GM19099 (cell line): Measurements from ENCODE around the gene MLX.

Experiments
- POLR2A ChIP-seq: IDR thresholded peaks from 3 replicates; pipeline ENCODE4 v1.6.1; 2011; ENCODE audit warnings: low read depth; ENCODE audit not compliant: insufficient read length; ENCODE audit errors: extremely low read depth

MLX gene

DNA sequence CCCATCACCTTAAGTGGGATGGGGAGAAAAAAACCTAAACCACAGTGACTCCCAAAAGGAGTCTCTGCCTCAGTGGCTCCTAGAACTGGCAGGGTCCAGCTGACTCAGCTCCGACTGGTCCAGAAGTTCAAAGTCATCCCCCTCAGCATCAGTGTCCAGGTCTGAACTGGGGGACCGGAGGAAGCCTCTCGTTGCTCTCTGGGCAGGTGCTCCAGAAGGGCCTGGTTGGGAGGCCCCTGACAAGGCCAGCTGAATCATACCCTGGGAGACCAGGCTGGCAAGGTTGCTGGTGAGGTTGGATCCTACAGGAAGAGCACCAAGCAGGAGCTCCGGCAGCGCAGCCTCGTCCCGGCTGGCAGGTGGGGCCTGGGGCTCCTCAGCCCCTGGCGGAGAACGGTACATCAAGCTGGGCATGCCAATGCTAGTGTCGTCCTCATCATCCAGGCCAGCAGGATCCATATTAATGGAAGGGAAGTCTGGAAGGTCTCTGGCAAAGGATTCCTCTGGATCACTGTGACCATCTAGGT lies 14.9 kb downstream of the MLX start:
- TF ChIP-seq POLR2A = no peak

DNA sequence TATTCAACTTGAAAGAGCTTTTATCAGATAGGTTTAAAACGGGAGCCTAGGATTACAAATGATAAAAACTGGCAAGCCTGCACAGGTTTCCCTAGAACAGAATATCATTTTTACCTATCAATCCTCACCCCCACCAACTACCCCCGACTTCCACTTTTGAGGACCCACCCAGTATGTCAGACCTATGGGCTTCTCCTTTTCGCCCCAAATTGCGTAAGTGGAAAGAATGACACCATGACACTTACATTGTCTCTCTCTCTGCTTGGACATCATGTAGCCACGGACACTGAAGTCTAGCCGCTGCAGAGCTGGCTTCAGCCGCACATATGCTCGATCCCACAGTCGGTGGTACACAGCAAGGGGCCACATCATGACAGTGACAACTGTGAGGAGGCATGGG lies 18.0 kb downstream of the MLX start:
- TF ChIP-seq POLR2A = no peak

DNA sequence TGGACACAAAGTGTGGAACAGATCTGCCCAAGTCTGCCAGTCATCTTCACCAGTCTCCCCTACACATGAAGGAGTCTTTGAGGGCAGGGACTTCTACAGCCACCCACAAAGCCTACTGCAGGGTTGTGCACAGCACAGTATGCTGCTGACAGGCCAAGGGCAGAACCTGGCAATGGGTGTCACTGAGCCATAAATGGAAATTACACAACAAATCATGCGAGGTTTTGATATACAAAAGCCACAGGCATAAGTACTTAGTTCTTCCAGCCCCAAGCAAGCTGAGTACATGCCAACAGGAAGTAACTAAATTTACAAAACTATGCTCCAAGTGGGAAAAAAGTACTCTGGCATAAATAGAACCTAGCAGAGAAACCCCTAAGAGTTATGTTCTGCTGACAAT lies 18.5 kb downstream of the MLX start:
- TF ChIP-seq POLR2A = no peak

DNA sequence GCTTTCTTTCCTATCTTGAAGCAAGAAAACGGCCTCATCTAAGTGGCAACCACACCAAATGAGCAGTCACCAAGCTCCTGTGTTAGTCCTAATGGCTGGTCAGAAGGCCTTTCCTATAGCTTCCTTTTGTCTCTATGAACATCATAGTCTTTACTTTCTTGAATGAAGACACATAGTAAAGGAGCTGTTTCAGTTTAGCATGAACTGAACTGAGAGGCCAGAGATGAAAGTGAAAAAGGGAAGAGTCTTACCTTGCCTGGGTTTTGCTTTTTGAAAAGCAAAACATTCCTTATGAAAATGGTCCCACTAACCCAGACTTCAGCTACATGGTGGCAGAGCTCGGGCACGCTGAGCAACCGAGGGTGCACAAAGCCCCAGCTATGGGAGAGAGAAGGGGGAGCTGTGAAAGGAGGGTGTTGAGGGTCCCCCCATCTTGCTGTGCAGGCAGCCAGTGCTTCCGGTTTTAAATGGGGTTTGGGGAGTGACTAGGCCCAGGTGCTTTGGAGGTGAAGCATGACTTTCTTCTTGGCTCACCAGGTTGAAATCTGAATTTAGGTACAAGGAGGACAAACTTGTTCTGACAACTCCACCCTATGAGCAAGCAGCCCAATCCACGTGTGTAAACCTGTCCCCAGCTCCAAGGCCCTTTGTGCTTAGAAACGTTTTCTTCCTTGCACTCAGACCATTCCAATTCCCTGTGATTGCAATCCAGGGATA lies 19.8 kb downstream of the MLX start:
- no peak for TF ChIP-seq POLR2A

DNA sequence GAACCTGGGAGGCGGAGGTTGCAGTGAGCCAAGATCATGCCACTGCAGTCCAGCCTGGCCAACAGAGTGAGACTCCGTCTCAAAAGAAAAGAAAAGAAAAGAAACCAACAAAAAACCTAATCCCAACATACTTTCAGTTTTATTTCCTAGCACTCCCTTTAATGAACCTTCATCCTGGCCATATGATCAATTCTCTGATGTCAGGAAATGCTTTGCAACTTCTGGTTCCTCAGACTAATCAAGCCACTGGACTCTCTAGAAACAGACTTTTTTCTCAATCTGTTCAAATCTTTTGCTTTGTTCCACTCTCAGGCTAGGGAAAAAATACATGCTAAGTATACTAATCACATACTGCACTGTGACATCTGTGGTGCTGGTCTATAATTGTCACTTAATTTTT lies 24.0 kb downstream of the MLX start:
- no peak for TF ChIP-seq POLR2A

DNA sequence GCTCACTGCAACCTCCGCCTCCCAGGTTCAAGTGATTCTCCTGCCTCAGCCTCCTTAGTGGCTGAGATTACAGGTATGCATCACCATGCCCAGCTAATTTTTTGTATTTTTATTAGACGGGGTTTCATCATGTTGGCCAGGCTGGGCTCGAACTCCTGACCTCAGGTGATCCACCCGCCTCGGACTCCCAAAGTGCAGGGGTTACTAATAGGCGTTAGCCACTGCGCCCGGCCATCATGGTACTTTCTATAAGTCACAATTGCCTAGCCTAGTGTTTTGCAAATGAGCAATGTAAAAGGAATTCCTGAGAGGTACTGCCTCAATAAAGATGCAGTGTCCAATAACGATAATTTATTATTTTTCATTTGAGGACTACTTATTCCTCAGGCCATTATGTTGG lies 24.5 kb downstream of the MLX start:
- TF ChIP-seq POLR2A = no peak

DNA sequence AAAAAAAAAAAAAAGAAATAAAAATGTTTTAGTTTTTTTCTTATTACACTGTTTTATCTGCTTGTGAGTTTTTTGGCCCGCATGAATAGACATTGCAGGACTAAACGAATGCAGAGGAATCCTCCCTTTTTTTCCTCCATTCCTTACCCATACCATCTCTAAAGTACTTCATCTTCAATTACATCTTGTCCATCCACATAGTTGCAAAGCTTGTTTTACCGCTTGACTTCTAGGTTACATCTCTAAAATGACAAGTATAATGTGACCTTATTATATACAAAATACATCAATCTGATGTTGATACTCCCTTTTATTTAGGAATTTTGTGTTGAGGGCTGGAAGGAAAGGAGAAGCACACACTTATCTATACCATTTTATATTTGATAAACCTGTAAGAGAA lies 29.5 kb downstream of the MLX start:
- TF ChIP-seq POLR2A = no peak

DNA sequence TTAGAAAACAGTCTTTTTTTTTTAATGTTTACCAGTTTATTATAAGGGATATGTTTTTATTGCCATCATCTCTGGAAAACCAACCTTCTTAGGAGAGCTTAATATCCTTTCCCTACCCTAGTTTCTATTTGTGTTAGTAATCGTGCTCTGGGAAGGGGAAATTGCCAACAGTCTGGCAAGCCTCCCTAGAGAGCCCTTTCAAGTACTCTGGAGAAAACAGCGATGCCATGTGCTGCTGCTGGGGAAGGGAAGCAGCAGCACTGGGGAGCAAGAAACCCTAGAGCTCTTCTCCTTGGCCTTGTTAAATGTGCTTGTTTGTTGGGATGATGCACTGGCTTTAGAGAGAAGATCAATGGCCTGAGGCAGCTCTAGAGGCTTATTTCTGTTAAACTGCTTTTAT lies 32.0 kb downstream of the MLX start:
- no peak for TF ChIP-seq POLR2A

DNA sequence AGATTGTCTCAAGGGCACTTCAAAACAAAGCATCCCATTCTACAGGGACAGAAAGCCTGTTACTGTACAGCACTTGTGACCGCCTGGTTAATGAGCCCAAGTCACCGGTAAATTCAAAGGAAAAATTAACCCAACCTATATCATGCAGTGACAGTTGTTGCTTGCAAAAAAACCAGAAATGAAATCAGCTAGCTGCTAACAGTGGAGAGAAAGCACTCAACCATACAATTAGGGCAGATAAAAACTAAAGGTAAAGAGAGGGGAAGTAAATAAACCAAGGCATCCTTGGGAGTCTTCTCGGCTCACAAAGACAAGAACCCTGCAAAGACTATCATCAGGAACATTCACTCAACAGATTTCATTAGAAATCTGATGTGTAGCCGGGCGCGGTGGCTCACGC lies 36.4 kb downstream of the MLX start:
- TF ChIP-seq POLR2A = no peak

DNA sequence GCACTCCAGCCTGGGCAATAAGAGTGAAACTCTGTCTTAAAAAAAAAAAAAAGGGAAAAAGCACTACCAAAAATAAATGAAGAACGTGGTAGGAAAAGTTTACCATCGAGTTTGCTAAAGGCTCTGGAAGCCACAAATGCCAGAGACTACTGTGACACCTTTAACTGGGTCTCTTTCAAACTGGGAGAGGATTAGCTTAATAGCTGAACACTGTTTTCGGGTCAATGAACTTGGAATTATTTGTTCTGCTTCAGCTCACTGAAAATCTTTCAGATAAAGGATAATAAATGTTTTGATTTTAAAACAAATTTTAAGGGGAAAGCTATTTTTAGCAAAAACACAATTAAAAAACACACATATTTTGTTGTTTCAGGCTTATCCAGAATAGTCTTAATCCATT lies 40.9 kb downstream of the MLX start:
- TF ChIP-seq POLR2A = no peak

DNA sequence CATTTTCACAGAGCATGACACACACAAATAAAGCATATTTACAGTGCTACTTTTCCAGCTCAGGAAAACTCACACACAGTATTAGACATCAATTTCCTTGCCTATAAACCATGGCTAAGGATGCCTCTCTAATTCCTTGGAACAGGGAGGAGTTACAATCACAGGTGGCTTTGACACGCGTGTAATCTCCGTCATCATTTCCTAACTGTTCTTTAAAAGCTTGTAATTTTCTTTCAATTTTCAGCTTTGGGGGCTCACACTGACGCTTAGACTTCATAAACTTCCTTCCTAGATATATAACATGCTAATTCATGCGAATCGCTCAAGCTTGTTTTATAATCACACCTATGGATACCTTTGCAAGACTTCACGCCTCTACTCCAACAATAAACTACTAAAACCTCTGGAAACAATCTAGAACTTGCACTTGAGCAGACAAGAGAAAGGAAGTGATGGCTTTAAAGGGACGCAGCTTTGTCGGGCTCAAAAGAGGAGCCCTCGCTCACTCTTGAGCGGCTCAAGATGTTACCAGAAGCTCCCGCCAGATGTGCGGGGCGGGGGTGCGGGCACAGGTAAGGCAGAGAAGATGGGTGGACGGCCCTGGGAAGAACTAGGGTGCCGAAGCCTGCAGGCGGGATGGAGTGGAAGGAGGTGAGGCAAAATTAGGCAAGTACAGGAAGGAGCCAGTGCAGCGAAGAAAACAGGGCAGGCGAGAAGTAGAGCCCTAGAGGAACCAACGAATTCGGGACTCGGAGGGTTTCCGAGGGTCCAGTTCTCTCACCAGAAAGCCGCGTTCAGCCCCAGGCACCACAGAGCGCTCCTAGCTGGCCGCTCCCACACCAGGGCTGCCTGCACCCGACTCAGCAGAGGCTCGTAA lies 41.6 kb downstream of the MLX start:
- no peak for TF ChIP-seq POLR2A

DNA sequence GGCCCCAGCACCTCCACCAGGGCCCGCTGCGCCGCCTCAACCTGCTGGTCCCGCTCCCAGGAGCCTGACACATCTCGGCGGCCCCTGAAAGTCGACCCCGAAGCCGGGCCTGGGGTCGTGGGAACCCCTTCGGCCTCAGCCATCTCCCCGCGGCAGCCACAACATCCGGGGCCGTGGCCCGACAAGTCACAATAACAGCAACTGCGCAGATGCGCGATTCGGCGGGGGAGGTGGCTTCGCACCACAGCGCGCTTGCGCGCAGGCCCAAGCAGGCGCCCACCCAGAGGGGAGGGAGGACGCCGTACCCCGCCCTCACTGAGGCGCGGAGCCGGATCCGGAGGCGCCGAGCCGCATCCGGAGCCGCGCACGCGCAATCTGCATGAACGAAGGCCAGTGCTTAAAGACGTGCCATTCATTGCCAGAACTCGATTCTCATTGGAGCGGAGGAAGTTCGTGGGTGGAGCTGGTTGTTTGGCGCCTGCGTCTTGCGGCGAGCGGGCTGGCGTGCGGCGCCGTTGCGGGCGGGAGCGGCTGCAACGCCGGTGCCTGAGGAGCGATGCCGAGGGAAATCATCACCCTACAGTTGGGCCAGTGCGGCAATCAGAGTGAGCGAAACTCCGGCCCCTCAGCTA lies 42.4 kb downstream of the MLX start, which contains the start of the genes RETREG3 and TUBG1:
RETREG3 (minus strand) TSS at position 193 of the 632 bp plus-strand sequence; CDS start at position 143, 50 bp downstream.
TUBG1 (plus strand) TSS at position 502 of the 632 bp plus-strand sequence; CDS start at position 557, 55 bp downstream.
- TF ChIP-seq POLR2A = peak; percentile 87

DNA sequence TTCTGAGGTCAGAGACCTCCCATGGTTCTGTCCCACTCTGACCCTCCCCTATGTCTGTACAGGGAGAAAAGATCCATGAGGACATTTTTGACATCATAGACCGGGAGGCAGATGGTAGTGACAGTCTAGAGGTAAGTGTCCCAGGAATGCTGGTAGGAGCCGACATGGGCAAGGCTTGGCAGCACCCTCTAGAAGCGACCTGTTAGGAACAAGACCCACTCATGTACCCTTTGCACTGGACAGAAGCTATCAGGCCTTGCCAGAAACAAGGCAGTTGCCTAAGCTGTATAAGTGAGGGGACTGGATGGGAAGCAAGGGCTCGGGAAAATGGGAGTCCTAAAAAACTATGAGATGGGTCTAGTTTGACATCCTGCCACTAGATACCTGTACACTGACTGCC lies 45.1 kb downstream of the MLX start:
- no peak for TF ChIP-seq POLR2A

DNA sequence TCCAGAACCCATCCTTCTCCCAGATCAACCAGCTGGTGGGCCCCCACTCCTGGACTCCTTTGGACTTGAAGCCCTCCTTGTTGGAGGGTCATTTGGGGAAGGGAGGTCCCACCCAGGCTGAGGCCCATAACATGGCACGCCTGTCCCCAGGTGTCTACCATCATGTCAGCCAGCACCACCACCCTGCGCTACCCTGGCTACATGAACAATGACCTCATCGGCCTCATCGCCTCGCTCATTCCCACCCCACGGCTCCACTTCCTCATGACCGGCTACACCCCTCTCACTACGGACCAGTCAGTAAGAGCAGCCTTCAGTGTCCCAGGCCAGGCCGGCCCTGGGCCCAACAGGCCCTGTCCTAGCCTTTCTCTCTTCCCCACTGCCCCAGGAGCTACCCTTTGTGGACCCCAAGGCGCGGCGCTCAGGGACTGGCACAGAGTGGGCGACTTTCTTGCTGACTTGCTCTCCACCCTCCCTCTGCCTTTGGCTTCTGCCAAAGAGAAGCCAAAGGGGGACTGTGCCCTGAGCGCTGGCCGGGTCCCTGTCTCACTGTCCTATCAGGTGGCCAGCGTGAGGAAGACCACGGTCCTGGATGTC lies 46.9 kb downstream of the MLX start:
- no peak for TF ChIP-seq POLR2A

DNA sequence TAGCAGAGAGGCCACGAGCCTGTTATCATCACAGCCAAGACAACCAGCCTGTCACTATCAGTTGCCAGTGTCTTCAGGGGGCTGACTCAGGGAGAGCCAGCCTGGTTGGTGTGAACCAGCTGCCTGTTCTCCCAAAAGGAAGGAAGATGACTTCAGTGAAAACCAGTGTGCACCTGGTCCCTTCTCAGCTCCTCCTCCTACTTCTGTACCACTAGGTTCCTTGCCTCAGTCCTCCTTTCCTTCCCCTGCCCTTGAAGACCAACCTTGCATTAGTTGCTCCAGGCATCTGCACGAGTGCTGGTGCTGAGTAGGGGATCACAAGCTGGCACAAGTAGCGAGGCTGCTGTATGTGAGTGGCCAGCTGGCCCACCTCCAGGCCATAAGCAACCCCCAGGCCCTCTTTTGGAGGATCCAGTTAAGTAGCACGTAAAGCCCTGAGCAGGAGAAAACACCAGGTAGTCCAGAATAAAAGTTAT lies 51.1 kb downstream of the MLX start:
- TF ChIP-seq POLR2A = no peak
